Uterus (tissue), 2 donors: ENCODE data around the gene PDZD4.

Source experiments
- POLR2A ChIP-seq, 2 donors: fragments of 450-650 bp; IDR thresholded peaks; one replicate each; pipeline ENCODE4 v1.6.1; 2016; ENCODE audit warnings: antibody characterized with exemption in 2 of 2, mild to moderate bottlenecking in 1 of 2, moderate library complexity in 1 of 2
- TF ChIP-seq, protein P1 (sequence below), 4 experiments: fragments of 200-600 bp in 2 of 4; fragments of 450-650 bp in 2 of 4; sonication (generic) in 2 of 4; IDR thresholded peaks; one replicate each; pipeline ENCODE4 v1.5.1; 2016 to 2019; ENCODE audit warnings: antibody characterized with exemption in 4 of 4, mild to moderate bottlenecking in 2 of 4, moderate library complexity in 1 of 4

DNA sequence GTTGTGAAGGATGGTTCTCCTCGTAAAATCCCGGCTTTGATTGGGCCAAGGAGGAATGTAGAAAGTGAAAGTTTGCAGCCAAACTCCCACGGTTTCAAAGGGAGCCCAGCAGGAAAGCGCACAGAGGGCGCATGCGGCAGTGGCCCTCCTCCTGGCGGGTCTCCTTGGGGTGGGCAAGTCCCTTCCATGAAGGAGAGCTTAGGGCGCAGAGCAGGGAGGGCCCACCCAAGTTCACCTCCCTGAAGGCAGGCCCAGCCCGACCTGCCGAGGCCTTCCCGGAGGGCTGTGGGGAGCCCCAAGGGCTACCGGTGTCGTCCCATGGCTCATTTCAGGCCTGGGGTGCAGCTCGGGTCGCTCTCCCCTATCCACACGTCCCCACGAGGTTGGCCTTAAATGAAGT lies 2.0 kb downstream of the PDZD4 start:
- TF ChIP-seq, protein P1, sequence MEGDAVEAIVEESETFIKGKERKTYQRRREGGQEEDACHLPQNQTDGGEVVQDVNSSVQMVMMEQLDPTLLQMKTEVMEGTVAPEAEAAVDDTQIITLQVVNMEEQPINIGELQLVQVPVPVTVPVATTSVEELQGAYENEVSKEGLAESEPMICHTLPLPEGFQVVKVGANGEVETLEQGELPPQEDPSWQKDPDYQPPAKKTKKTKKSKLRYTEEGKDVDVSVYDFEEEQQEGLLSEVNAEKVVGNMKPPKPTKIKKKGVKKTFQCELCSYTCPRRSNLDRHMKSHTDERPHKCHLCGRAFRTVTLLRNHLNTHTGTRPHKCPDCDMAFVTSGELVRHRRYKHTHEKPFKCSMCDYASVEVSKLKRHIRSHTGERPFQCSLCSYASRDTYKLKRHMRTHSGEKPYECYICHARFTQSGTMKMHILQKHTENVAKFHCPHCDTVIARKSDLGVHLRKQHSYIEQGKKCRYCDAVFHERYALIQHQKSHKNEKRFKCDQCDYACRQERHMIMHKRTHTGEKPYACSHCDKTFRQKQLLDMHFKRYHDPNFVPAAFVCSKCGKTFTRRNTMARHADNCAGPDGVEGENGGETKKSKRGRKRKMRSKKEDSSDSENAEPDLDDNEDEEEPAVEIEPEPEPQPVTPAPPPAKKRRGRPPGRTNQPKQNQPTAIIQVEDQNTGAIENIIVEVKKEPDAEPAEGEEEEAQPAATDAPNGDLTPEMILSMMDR (IDR thresholded peaks at IDR 0.05): no peak
- no peak for TF ChIP-seq POLR2A (IDR thresholded peaks at IDR 0.05)
